HG02571 (cell line): Measurements from ENCODE around the gene FMNL3.
A peak's percentile ranks its signal among the peaks of the same experiment; 100 is the strongest.
"Not testable (repeated sequence)": the region's sequence is repeated elsewhere in the genome, so short reads cannot be mapped to it uniquely, and the experiment has no call there.

Source experiments
- ATAC-seq: cut with Tn5 transposase; IDR thresholded peaks from one replicate; pipeline ENCODE4 v1.9.1; 2021; ENCODE audit warnings: mild to moderate bottlenecking, moderate library complexity; ENCODE audit not compliant: unreplicated experiment

FMNL3 gene

GRCh38 chr12:49707128-49707811 lies at the start of gene FMNL3:
Gene FMNL3, minus strand, starts transcription at chr12:49707405. Its CDS starts 225 bp downstream, at chr12:49707180.
- peak; percentile 74 for ATAC-seq

GRCh38 chr12:49750996-49751393 lies 43.8 kb upstream of the FMNL3 start:
- no peak for ATAC-seq

- ATAC-seq = no peak
Measured at GRCh38 chr12:49750027-49750995, 43.1 kb upstream of the FMNL3 start.

GRCh38 chr12:49748800-49749199 lies 41.6 kb upstream of the FMNL3 start:
- ATAC-seq = no peak

- no peak for ATAC-seq
Measured at GRCh38 chr12:49748306-49748705, 41.1 kb upstream of the FMNL3 start.

- no peak for ATAC-seq
Measured at GRCh38 chr12:49744363-49744885, 37.2 kb upstream of the FMNL3 start.

GRCh38 chr12:49741882-49742620 lies 34.8 kb upstream of the FMNL3 start:
- peak; percentile 53 for ATAC-seq

GRCh38 chr12:49740930-49741881 lies 34.0 kb upstream of the FMNL3 start, which contains the start of gene TMBIM6:
Gene TMBIM6, plus strand, starts transcription at chr12:49741557. Its CDS starts 10,937 bp downstream, at chr12:49752494.
- peak; percentile 93 for ATAC-seq

- not testable (repeated sequence) for ATAC-seq
Measured at GRCh38 chr12:49740277-49740676, 33.1 kb upstream of the FMNL3 start.

GRCh38 chr12:49738721-49739120 lies 31.5 kb upstream of the FMNL3 start:
- ATAC-seq = not testable (repeated sequence)

GRCh38 chr12:49734900-49735299 lies 27.7 kb upstream of the FMNL3 start:
- ATAC-seq = not testable (repeated sequence)

- no peak for ATAC-seq
Measured at GRCh38 chr12:49733219-49734017, 26.2 kb upstream of the FMNL3 start.

GRCh38 chr12:49730568-49731101 lies 23.4 kb upstream of the FMNL3 start:
- ATAC-seq = no peak

GRCh38 chr12:49730050-49730449 lies 22.8 kb upstream of the FMNL3 start:
- ATAC-seq = no peak

- no peak for ATAC-seq
Measured at GRCh38 chr12:49728446-49728845, 21.2 kb upstream of the FMNL3 start.

- ATAC-seq = not testable (repeated sequence)
Measured at GRCh38 chr12:49721355-49721754, 14.2 kb upstream of the FMNL3 start.

GRCh38 chr12:49720214-49720613 lies 13.0 kb upstream of the FMNL3 start:
- ATAC-seq = no peak

GRCh38 chr12:49717800-49718199 lies 10.6 kb upstream of the FMNL3 start:
- ATAC-seq = not testable (repeated sequence)

- ATAC-seq = peak; percentile 59
Measured at GRCh38 chr12:49716553-49716952, 9.3 kb upstream of the FMNL3 start.
